Mesenchymal stem cell (in vitro differentiated cells and primary cell): ENCODE data around the gene ZNF821.
A peak's percentile ranks its signal among the peaks of the same experiment; 100 is the strongest.

Experiments
- DNase-seq: peaks from one replicate; pipeline ENCODE4 v3.0.0-alpha.2; 2013
- H2AFZ ChIP-seq: one replicate; pipeline ENCODE4 v1.6.1; 2013; ENCODE audit warnings: low read depth, mild to moderate bottlenecking, control low read depth, inconsistent platforms, low read length, moderate library complexity
- H2AK5ac ChIP-seq: 2 replicates; pipeline ENCODE4 v1.6.1; 2013; ENCODE audit warnings: low read length, moderate library complexity, mild to moderate bottlenecking, inconsistent platforms; ENCODE audit not compliant: severe bottlenecking
- H2BK120ac ChIP-seq: one replicate; pipeline ENCODE4 v1.6.1; 2013; ENCODE audit warnings: low read depth, mild to moderate bottlenecking, inconsistent platforms, low read length, moderate library complexity
- H2BK12ac ChIP-seq, 2 experiments: one replicate each; pipeline ENCODE4 v1.6.1; 2013; ENCODE audit warnings: inconsistent platforms in 2 of 2, low read length in 2 of 2, mild to moderate bottlenecking in 2 of 2, moderate library complexity in 2 of 2, control low read depth in 1 of 2
- H2BK15ac ChIP-seq: one replicate; pipeline ENCODE4 v1.6.1; 2013; ENCODE audit warnings: mild to moderate bottlenecking, low read depth, inconsistent platforms; ENCODE audit not compliant: poor library complexity, severe bottlenecking
- H2BK5ac ChIP-seq: 2 replicates; pipeline ENCODE4 v1.6.1; 2013; ENCODE audit warnings: low read depth, mild to moderate bottlenecking, low read length, control low read depth, inconsistent platforms; ENCODE audit not compliant: poor library complexity, severe bottlenecking
- H3K14ac ChIP-seq, 2 experiments: one replicate each; pipeline ENCODE4 v1.6.1; 2013; ENCODE audit warnings: inconsistent platforms in 2 of 2, low read length in 2 of 2, control low read depth in 1 of 2, mild to moderate bottlenecking in 1 of 2, moderate library complexity in 1 of 2
- H3K18ac ChIP-seq, 2 experiments: one replicate each; pipeline ENCODE4 v1.6.1; 2013; ENCODE audit warnings: inconsistent platforms in 2 of 2, low read length in 2 of 2, control low read depth in 1 of 2, low read depth in 1 of 2, mild to moderate bottlenecking in 1 of 2
- H3K23ac ChIP-seq, 2 experiments: one replicate each; pipeline ENCODE4 v1.6.1; 2013; ENCODE audit warnings: inconsistent platforms in 2 of 2, low read length in 2 of 2, mild to moderate bottlenecking in 2 of 2, moderate library complexity in 2 of 2, control low read depth in 1 of 2
- H3K27ac ChIP-seq: 2 replicates; pipeline ENCODE4 v1.5.1; 2013; ENCODE audit warnings: mild to moderate bottlenecking, moderate library complexity, low read length, control low read depth, inconsistent platforms; ENCODE audit not compliant: poor library complexity, severe bottlenecking
- H3K27me3 ChIP-seq, 2 experiments: 2 replicates each; pipeline versions ENCODE4 v1.6.1 to v1.7.0; 2013; ENCODE audit warnings: low read length in 2 of 2, mild to moderate bottlenecking in 2 of 2, moderate library complexity in 2 of 2, control low read depth in 1 of 2, inconsistent platforms in 1 of 2; ENCODE audit not compliant: control insufficient read depth in 1 of 2, insufficient read depth in 1 of 2
- H3K36me3 ChIP-seq, 2 experiments: 2 replicates each; pipeline versions ENCODE4 v1.6.1 to v1.7.0; 2013; ENCODE audit warnings: low read length in 2 of 2, control low read depth in 1 of 2, inconsistent platforms in 1 of 2, low read depth in 1 of 2, mild to moderate bottlenecking in 1 of 2; ENCODE audit not compliant: insufficient read depth in 2 of 2, control insufficient read depth in 1 of 2
- H3K4ac ChIP-seq, 2 experiments: one replicate each; pipeline ENCODE4 v1.6.1; 2013; ENCODE audit warnings: inconsistent platforms in 2 of 2, low read length in 2 of 2, mild to moderate bottlenecking in 2 of 2, moderate library complexity in 2 of 2, control low read depth in 1 of 2, low read depth in 1 of 2
- H3K4me1 ChIP-seq: 2 replicates; pipeline ENCODE4 v1.6.1; 2013; ENCODE audit warnings: low read depth, low read length, control low read depth; ENCODE audit not compliant: control insufficient read depth, insufficient read depth
- H3K4me2 ChIP-seq: 2 replicates; pipeline ENCODE4 v1.6.1; 2013; ENCODE audit warnings: low read length, mild to moderate bottlenecking, inconsistent platforms; ENCODE audit not compliant: poor library complexity, severe bottlenecking
- H3K4me3 ChIP-seq, 2 experiments: 2 replicates each; pipeline versions ENCODE4 v1.5.1 to v1.7.0; 2013; ENCODE audit warnings: low read length in 2 of 2, mild to moderate bottlenecking in 2 of 2, control low read depth in 1 of 2, low read depth in 1 of 2; ENCODE audit not compliant: insufficient read depth in 1 of 2
- H3K79me1 ChIP-seq: replicated peaks from 2 replicates; pipeline ENCODE4 v1.6.1; 2013; ENCODE audit warnings: mild to moderate bottlenecking, control low read depth, low read length, inconsistent platforms; ENCODE audit not compliant: poor library complexity, severe bottlenecking
- H3K9ac ChIP-seq: 2 replicates; pipeline ENCODE4 v1.7.0; 2013; ENCODE audit warnings: mild to moderate bottlenecking, low read length, moderate library complexity
- H3K9me3 ChIP-seq: 2 replicates; pipeline ENCODE4 v1.7.0; 2013; ENCODE audit warnings: mild to moderate bottlenecking, low read length; ENCODE audit not compliant: control insufficient read depth
- H4K8ac ChIP-seq: one replicate; pipeline ENCODE4 v1.6.1; 2013; ENCODE audit warnings: inconsistent platforms, mild to moderate bottlenecking, low read length, moderate library complexity
- H4K91ac ChIP-seq: one replicate; pipeline ENCODE4 v1.6.1; 2013; ENCODE audit warnings: mild to moderate bottlenecking, low read length, inconsistent platforms
- WGBS: methylation state at CpG from one replicate; pipeline ENCODE4 v1.1.7; 2013; ENCODE audit warnings: mixed read lengths; 5-methylcytosine and 5-hydroxymethylcytosine counted together

ZNF821 gene

GRCh38 chr16:71845639-71846430, 38.1 kb downstream of the ZNF821 start, which contains the start of gene ATXN1L:
TSS of gene ATXN1L (plus strand) at chr16:71845976. CDS start at chr16:71849741, 3,765 bp downstream.
- H3K27me3 ChIP-seq = no peaks in the 10 kb centered on the region
- H3K18ac ChIP-seq = peak within 1 kb of the TSS; percentile 68 to 88
- 1% methylated on average over 59 of the region's 62 CpGs for WGBS
- peak within 1 kb of the TSS; percentile 93 for H3K4me2 ChIP-seq
- no peak within 1 kb of the TSS for H4K91ac ChIP-seq
- DNase-seq = peak; percentile 93
- H4K8ac ChIP-seq = peak within 1 kb of the TSS; percentile 97
- peak within 1 kb of the TSS; percentile 91 to 96 for H3K4me3 ChIP-seq
- H3K4me1 ChIP-seq = peaks cover 5% of the 10 kb centered on the region
- H3K36me3 ChIP-seq = peaks cover 20 to 31% of the 10 kb centered on the region in 2 experiments
- H3K14ac ChIP-seq = peak within 1 kb of the TSS in 1 of 2 experiments; percentile 66
- peaks cover 25% of the 10 kb centered on the region for H3K79me1 ChIP-seq
- peak within 1 kb of the TSS in 1 of 2 experiments; percentile 75 for H3K23ac ChIP-seq
- H2BK120ac ChIP-seq = peak within 1 kb of the TSS; percentile 42
- H3K27ac ChIP-seq = peak within 1 kb of the TSS; percentile 19
- peak within 1 kb of the TSS; percentile 84 for H2BK5ac ChIP-seq
- H2BK12ac ChIP-seq = no peak within 1 kb of the TSS
- peak within 1 kb of the TSS; percentile 12 for H2BK15ac ChIP-seq
- H3K4ac ChIP-seq = peak within 1 kb of the TSS; percentile 73 to 97
- H3K9ac ChIP-seq = peak within 1 kb of the TSS; percentile 99
- H3K9me3 ChIP-seq = no peaks in the 10 kb centered on the region
- H2AFZ ChIP-seq = peak within 1 kb of the TSS; percentile 67
- peak within 1 kb of the TSS; percentile 71 for H2AK5ac ChIP-seq

GRCh38 chr16:71843572-71843971, 40.4 kb downstream of the ZNF821 start:
- Histone ChIP-seq H3K27ac (no peak overlapping the region), H3K9me3 (no peaks in the 10 kb centered on the region), H2AK5ac (no peak overlapping the region), H2BK15ac (no peak overlapping the region), H2BK5ac (no peak overlapping the region), H3K18ac (no peak overlapping the region), H3K79me1 (peaks cover 7% of the 10 kb centered on the region), H3K4me3 (no peak overlapping the region), H3K9ac (no peak overlapping the region), H4K91ac (no peak overlapping the region), H3K36me3 (peaks cover 0 to 10% of the 10 kb centered on the region in 2 experiments), H3K14ac (no peak overlapping the region), H4K8ac (no peak overlapping the region), H2AFZ (no peak overlapping the region), H3K23ac (no peak overlapping the region), H3K4ac (no peak overlapping the region), H3K4me1 (peaks cover 5% of the 10 kb centered on the region), H2BK12ac (no peak overlapping the region), H3K27me3 (no peaks in the 10 kb centered on the region), H3K4me2 (no peak overlapping the region), H2BK120ac (no peak overlapping the region)
- WGBS = 88% methylated on average over 2 of the region's 2 CpGs
- DNase-seq = no peak

DNA sequence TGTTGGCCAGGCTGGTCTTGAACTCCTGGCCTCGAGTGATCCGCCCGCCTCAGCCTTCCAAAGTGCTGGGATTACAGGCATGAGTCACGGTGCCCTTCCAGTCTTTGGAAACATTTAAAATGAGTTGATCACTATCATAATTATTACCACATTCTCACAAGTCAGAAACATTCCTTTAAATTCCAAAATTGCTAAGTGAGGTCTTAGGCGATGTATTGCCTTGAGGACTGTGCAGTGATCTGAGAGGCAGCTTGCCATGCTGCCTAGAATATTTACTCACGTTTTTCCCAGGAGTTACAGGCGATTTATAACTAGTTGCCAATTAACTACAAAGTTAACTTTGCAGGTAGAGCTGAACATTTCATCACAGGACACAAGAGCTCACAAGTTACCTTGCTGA, 43.9 kb downstream of the ZNF821 start:
- H2BK5ac ChIP-seq = no peak overlapping the region
- 73% methylated on average over 7 of the region's 7 CpGs for WGBS
- no peak overlapping the region for H3K23ac ChIP-seq
- no peak overlapping the region for H2AFZ ChIP-seq
- H3K79me1 ChIP-seq = no peaks in the 10 kb centered on the region
- H3K9ac ChIP-seq = no peak overlapping the region
- no peak overlapping the region for H2BK12ac ChIP-seq
- H2BK120ac ChIP-seq = no peak overlapping the region
- no peak for DNase-seq
- no peak overlapping the region for H2BK15ac ChIP-seq
- H4K91ac ChIP-seq = no peak overlapping the region
- H4K8ac ChIP-seq = no peak overlapping the region
- H3K36me3 ChIP-seq = no peaks in the 10 kb centered on the region
- H3K9me3 ChIP-seq = no peaks in the 10 kb centered on the region
- no peak overlapping the region for H3K4me3 ChIP-seq
- no peak overlapping the region for H3K4ac ChIP-seq
- no peak overlapping the region for H3K4me2 ChIP-seq
- H2AK5ac ChIP-seq = no peak overlapping the region
- H3K27me3 ChIP-seq = no peaks in the 10 kb centered on the region
- H3K4me1 ChIP-seq = peaks cover 4% of the 10 kb centered on the region
- no peak overlapping the region for H3K27ac ChIP-seq
- H3K14ac ChIP-seq = no peak overlapping the region
- H3K18ac ChIP-seq = no peak overlapping the region

DNA sequence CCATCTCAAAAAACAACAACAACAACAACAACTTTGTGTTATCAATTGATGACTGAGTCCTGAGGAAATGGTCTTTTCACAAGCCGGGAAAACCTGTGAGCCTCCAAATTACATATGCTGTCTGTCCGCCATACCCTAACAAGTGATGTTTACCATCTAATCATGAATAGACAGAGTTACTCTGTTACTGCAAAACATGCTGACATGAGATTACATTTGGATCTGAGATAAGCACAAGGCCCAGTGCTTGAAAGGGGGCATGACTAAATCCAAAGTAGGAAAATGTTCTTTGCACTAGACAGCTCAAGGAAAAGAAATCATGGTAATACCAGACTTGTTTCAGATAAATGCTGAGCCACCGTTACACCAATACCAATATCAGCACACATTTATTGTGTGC, 46.8 kb downstream of the ZNF821 start:
- Histone ChIP-seq H3K4ac (no peak overlapping the region), H2BK12ac (no peak overlapping the region), H3K4me2 (no peak overlapping the region), H2AK5ac (no peak overlapping the region), H2BK15ac (no peak overlapping the region), H3K27me3 (no peaks in the 10 kb centered on the region), H3K36me3 (no peaks in the 10 kb centered on the region), H3K23ac (no peak overlapping the region), H3K4me1 (peaks cover 2% of the 10 kb centered on the region), H2AFZ (no peak overlapping the region), H2BK5ac (no peak overlapping the region), H4K91ac (no peak overlapping the region), H3K27ac (no peak overlapping the region), H4K8ac (no peak overlapping the region), H3K4me3 (no peak overlapping the region), H3K9ac (no peak overlapping the region), H3K14ac (no peak overlapping the region), H3K9me3 (no peaks in the 10 kb centered on the region), H2BK120ac (no peak overlapping the region), H3K79me1 (no peaks in the 10 kb centered on the region), H3K18ac (no peak overlapping the region)
- 90% methylated on average over 2 of the region's 3 CpGs for WGBS
- DNase-seq = no peak
